HEK293 (cell line): ENCODE data around the gene C14orf132.

Experiments used
- CTCF ChIA-PET: fragments of 350-600 bp; formaldehyde crosslinking; extraction: SDS; loops from one replicate; lab custom pipeline; 2021; ENCODE audit warnings: antibody characterized with exemption; lab: Yijun Ruan, JAX
- POLR2A ChIA-PET: fragments of 300-600 bp; formaldehyde crosslinking; extraction: SDS; loops from one replicate; lab custom pipeline; 2020; ENCODE audit warnings: antibody characterized with exemption, inconsistent platforms; lab: Yijun Ruan, JAX
- H3K27ac ChIP-seq: fragments of 200-500 bp; sonication (Bioruptor generic); 2 replicates; pipeline ENCODE4 v1.5.1; 2014; ENCODE audit warnings: low read depth, low read length, control low read depth, inconsistent platforms; ENCODE audit errors: extremely low read depth
- H3K36me3 ChIP-seq, 2 experiments: fragments of 200-500 bp in 1 of 2; sonication (Bioruptor generic) in 1 of 2; 1 replicate in 1 of 2; 2 replicates in 1 of 2; pipeline ENCODE4 v1.5.1; 2014 to 2017; ENCODE audit warnings: inconsistent platforms in 2 of 2, low read length in 2 of 2; ENCODE audit not compliant: control insufficient read depth in 2 of 2, insufficient read depth in 1 of 2
- H3K4me1 ChIP-seq: fragments of 200-500 bp; sonication (Bioruptor generic); 2 replicates; pipeline ENCODE4 v1.5.1; 2014; ENCODE audit warnings: mild to moderate bottlenecking, low read length, inconsistent platforms; ENCODE audit not compliant: control insufficient read depth, insufficient read depth
- H3K4me3 ChIP-seq: 2 replicates; pipeline ENCODE4 v1.5.1; 2011; ENCODE audit warnings: low read depth, mild to moderate bottlenecking, control low read depth, low read length, moderate library complexity
- H3K9me3 ChIP-seq: fragments of 200-500 bp; sonication (Bioruptor generic); 2 replicates; pipeline ENCODE4 v1.5.1; 2014; ENCODE audit warnings: low read depth, low read length, inconsistent platforms; ENCODE audit not compliant: control insufficient read depth, insufficient read depth
- EGR2 ChIP-seq: fragments of 450-650 bp; formaldehyde crosslinking; IDR thresholded peaks from 2 replicates; pipeline ENCODE4 v1.5.1; 2016; ENCODE audit warnings: low read depth, missing biosample characterization, missing genetic modification characterization
- GLIS2 ChIP-seq: fragments of 450-650 bp; formaldehyde crosslinking; IDR thresholded peaks from 2 replicates; pipeline ENCODE4 v1.5.1; 2016; ENCODE audit warnings: missing biosample characterization, missing genetic modification characterization
- KLF1 ChIP-seq: fragments of 450-650 bp; formaldehyde crosslinking; IDR thresholded peaks from 2 replicates; pipeline ENCODE4 v1.5.1; 2016; ENCODE audit warnings: missing biosample characterization, missing genetic modification characterization
- KLF9 ChIP-seq: fragments of 450-650 bp; formaldehyde crosslinking; IDR thresholded peaks from 2 replicates; pipeline ENCODE4 v1.5.1; 2016; ENCODE audit warnings: missing biosample characterization, missing genetic modification characterization, low read depth
- SCRT2 ChIP-seq: fragments of 450-650 bp; formaldehyde crosslinking; IDR thresholded peaks from 2 replicates; pipeline ENCODE4 v1.5.1; 2016; ENCODE audit warnings: missing biosample characterization, missing genetic modification characterization
- SP2 ChIP-seq: fragments of 450-650 bp; formaldehyde crosslinking; IDR thresholded peaks from 2 replicates; pipeline ENCODE4 v1.5.1; 2016; ENCODE audit warnings: missing biosample characterization, missing genetic modification characterization
- SP7 ChIP-seq: fragments of 450-650 bp; formaldehyde crosslinking; IDR thresholded peaks from 2 replicates; pipeline ENCODE4 v1.5.1; 2016; ENCODE audit warnings: missing biosample characterization, missing genetic modification characterization
- WT1 ChIP-seq: fragments of 450-650 bp; formaldehyde crosslinking; IDR thresholded peaks from 2 replicates; pipeline ENCODE4 v1.5.1; 2016; ENCODE audit warnings: missing biosample characterization, missing genetic modification characterization
- ZBTB48 ChIP-seq: fragments of 450-650 bp; formaldehyde crosslinking; IDR thresholded peaks from 2 replicates; pipeline ENCODE4 v1.5.1; 2016; ENCODE audit warnings: missing biosample characterization, missing genetic modification characterization
- ZEB2 ChIP-seq: fragments of 450-650 bp; formaldehyde crosslinking; IDR thresholded peaks from 2 replicates; pipeline ENCODE4 v1.5.1; 2016; ENCODE audit warnings: missing biosample characterization, missing genetic modification characterization
- ZFHX2 ChIP-seq: fragments of 450-650 bp; formaldehyde crosslinking; conservative IDR thresholded peaks from 2 replicates; pipeline ENCODE4 v1.5.1; 2016; ENCODE audit warnings: missing biosample characterization, missing genetic modification characterization
- ZIC2 ChIP-seq: fragments of 450-650 bp; formaldehyde crosslinking; IDR thresholded peaks from 2 replicates; pipeline ENCODE4 v1.5.1; 2016; ENCODE audit warnings: missing biosample characterization, missing genetic modification characterization
- ZNF114 ChIP-seq: fragments of 450-650 bp; formaldehyde crosslinking; IDR thresholded peaks from 2 replicates; pipeline ENCODE4 v1.5.0; 2017; ENCODE audit warnings: missing biosample characterization, missing genetic modification characterization
- ZNF155 ChIP-seq: fragments of 450-650 bp; formaldehyde crosslinking; IDR thresholded peaks from 2 replicates; pipeline ENCODE4 v1.5.1; 2016; ENCODE audit warnings: missing biosample characterization, missing genetic modification characterization
- ZNF2 ChIP-seq: fragments of 450-650 bp; formaldehyde crosslinking; IDR thresholded peaks from 2 replicates; pipeline ENCODE4 v1.5.1; 2016; ENCODE audit warnings: missing biosample characterization, missing genetic modification characterization
- ZNF223 ChIP-seq: fragments of 450-650 bp; formaldehyde crosslinking; IDR thresholded peaks from 2 replicates; pipeline ENCODE4 v1.5.1; 2016; ENCODE audit warnings: missing biosample characterization, missing genetic modification characterization
- ZNF239 ChIP-seq: fragments of 450-650 bp; formaldehyde crosslinking; IDR thresholded peaks from 2 replicates; pipeline ENCODE4 v1.5.1; 2016; ENCODE audit warnings: missing biosample characterization, missing genetic modification characterization
- ZNF324 ChIP-seq: fragments of 450-650 bp; formaldehyde crosslinking; IDR thresholded peaks from 2 replicates; pipeline ENCODE4 v1.5.1; 2016; ENCODE audit warnings: missing biosample characterization, missing genetic modification characterization
- ZNF341 ChIP-seq: fragments of 450-650 bp; formaldehyde crosslinking; IDR thresholded peaks from 2 replicates; pipeline ENCODE4; 2016; ENCODE audit warnings: low read depth, missing biosample characterization, missing genetic modification characterization
- ZNF366 ChIP-seq: fragments of 450-650 bp; formaldehyde crosslinking; conservative IDR thresholded peaks from 2 replicates; pipeline ENCODE4 v1.5.1; 2016; ENCODE audit warnings: missing biosample characterization, missing genetic modification characterization
- ZNF394 ChIP-seq: fragments of 450-650 bp; formaldehyde crosslinking; IDR thresholded peaks from 2 replicates; pipeline ENCODE4 v1.5.1; 2016; ENCODE audit warnings: missing biosample characterization, missing genetic modification characterization, mild to moderate bottlenecking, moderate library complexity, borderline replicate concordance
- ZNF426 ChIP-seq: fragments of 450-650 bp; formaldehyde crosslinking; IDR thresholded peaks from 2 replicates; pipeline ENCODE4 v1.5.1; 2017; ENCODE audit warnings: missing biosample characterization, missing genetic modification characterization, mild to moderate bottlenecking, inconsistent platforms, moderate library complexity
- ZNF571 ChIP-seq: fragments of 450-650 bp; formaldehyde crosslinking; IDR thresholded peaks from 2 replicates; pipeline ENCODE4 v1.5.0; 2017; ENCODE audit warnings: missing biosample characterization, missing genetic modification characterization
- ZNF600 ChIP-seq: fragments of 450-650 bp; formaldehyde crosslinking; IDR thresholded peaks from 2 replicates; pipeline ENCODE4 v1.5.1; 2016; ENCODE audit warnings: missing biosample characterization, missing genetic modification characterization
- ZNF629 ChIP-seq: fragments of 450-650 bp; formaldehyde crosslinking; IDR thresholded peaks from 2 replicates; pipeline ENCODE4 v1.5.1; 2017; ENCODE audit warnings: missing biosample characterization, missing genetic modification characterization
- ZNF76 ChIP-seq: fragments of 450-650 bp; formaldehyde crosslinking; IDR thresholded peaks from 2 replicates; pipeline ENCODE4; 2016; ENCODE audit warnings: low read depth, missing biosample characterization, missing genetic modification characterization, borderline replicate concordance
- ZNF777 ChIP-seq: fragments of 450-650 bp; formaldehyde crosslinking; IDR thresholded peaks from 2 replicates; pipeline ENCODE4 v1.5.1; 2017; ENCODE audit warnings: missing biosample characterization, missing genetic modification characterization, borderline replicate concordance
- TF ChIP-seq, protein P1 (sequence below): fragments of 450-650 bp; formaldehyde crosslinking; IDR thresholded peaks from 2 replicates; pipeline ENCODE4 v1.5.1; 2016; ENCODE audit warnings: missing biosample characterization, missing genetic modification characterization
- TF ChIP-seq, protein P2 (sequence below): fragments of 450-650 bp; formaldehyde crosslinking; IDR thresholded peaks from 2 replicates; pipeline ENCODE4 v1.5.1; 2016; ENCODE audit warnings: missing biosample characterization, missing genetic modification characterization
- TF ChIP-seq, protein P3 (sequence below): fragments of 450-650 bp; formaldehyde crosslinking; IDR thresholded peaks from 2 replicates; pipeline ENCODE4 v1.5.1; 2016; ENCODE audit warnings: missing biosample characterization, missing genetic modification characterization
- TF ChIP-seq, protein P4 (sequence below): fragments of 450-650 bp; formaldehyde crosslinking; IDR thresholded peaks from 2 replicates; pipeline ENCODE4 v1.5.1; 2016; ENCODE audit warnings: missing biosample characterization, missing genetic modification characterization

C14orf132 gene

DNA sequence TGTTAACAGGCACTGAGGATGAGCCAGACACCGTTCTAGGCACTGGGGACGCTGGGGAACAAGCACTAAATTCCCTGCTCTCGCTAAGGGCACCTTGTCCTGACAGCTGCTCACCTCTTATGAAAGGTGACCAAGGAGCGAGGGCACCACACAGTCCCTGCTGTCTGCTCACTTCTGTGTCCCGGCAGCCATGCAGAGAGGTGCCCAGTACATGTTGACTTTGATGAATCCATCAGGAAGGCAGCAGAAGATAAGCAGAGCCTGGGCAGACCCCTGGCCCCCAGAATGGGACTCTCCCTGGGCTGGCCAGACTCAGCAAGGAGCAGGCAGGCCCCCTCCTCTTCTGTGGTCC lies 14.1 kb downstream of the C14orf132 start:
- H3K27ac ChIP-seq = no peak overlapping the region
- H3K4me3 ChIP-seq = no peak overlapping the region
- TF ChIP-seq ZNF155 (tag by site-specific recombination) = no peak
- TF ChIP-seq EGR2 (tag by site-specific recombination) = no peak
- no peak for TF ChIP-seq KLF1 (tag by site-specific recombination)
- no peak for TF ChIP-seq ZNF223 (tag by site-specific recombination)
- TF ChIP-seq, all 188 proteins: peak for 0
- no peaks in the 10 kb centered on the region for H3K4me1 ChIP-seq
- no peaks in the 10 kb centered on the region for H3K9me3 ChIP-seq
- H3K36me3 ChIP-seq = peaks cover 0 to 8% of the 10 kb centered on the region in 2 experiments; a peak in 2 of 3 replicates
- ChIA-PET CTCF (no interaction called here), POLR2A (interaction anchor here (0.9 kb wide), 1 partner anchor 12 kb away, joined by 3 read pairs; no protein-coding TSS in a partner anchor)

DNA sequence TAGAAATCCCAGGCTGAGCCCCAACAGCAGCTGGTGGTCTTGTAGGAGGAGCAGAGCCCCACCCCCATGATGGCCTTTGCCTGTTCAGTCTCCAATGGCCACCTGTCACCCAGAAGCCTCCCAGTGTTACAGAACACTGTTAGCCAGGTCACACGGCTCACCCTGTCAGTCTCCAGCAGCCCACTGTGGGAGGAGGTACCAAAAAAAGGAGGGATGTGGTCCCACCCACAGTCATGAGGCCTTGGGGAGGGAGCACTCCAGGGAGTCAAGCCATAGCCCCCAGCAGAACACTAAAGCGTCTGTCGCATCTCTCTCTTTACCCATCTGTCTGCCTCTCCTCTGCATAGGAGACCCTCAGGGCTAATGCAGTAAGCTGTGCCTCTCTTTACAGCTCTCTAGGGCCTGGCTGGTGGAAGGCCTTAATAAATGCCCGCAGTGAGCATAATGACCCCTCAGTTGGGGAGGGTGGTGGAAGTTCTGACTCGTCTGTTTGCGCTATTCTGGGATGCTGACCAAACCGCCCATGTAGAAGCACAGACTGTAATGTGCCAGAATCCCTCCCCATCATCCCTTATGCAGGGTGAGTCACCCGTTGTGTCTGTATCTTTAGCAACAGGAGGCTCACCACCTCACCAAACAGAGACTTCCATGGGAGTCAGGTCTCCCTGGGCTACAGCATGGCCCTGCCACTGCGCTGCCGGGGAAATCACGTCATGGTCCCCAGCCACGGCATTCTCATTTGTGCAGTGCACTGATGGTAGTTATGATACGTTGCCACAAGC lies 14.6 kb downstream of the C14orf132 start:
- Histone ChIP-seq H3K4me3 (no peak overlapping the region), H3K27ac (no peak overlapping the region), H3K36me3 (peaks cover 0 to 8% of the 10 kb centered on the region in 2 experiments; a peak in 1 of 3 replicates), H3K4me1 (no peaks in the 10 kb centered on the region), H3K9me3 (no peaks in the 10 kb centered on the region)
- POLR2A ChIA-PET = interaction anchor here (0.9 kb wide), 1 partner anchor 11 kb away, joined by 3 read pairs; no protein-coding TSS in a partner anchor
- CTCF ChIA-PET = no interaction called here
- TF ChIP-seq, protein P1, sequence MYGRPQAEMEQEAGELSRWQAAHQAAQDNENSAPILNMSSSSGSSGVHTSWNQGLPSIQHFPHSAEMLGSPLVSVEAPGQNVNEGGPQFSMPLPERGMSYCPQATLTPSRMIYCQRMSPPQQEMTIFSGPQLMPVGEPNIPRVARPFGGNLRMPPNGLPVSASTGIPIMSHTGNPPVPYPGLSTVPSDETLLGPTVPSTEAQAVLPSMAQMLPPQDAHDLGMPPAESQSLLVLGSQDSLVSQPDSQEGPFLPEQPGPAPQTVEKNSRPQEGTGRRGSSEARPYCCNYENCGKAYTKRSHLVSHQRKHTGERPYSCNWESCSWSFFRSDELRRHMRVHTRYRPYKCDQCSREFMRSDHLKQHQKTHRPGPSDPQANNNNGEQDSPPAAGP (tag by site-specific recombination) = peak; percentile 94
- peak; percentile 74; the same call in 1 of the 2 replicates for TF ChIP-seq WT1 (tag by site-specific recombination)
- peak; percentile 33; the same call in 1 of the 2 replicates for TF ChIP-seq KLF1 (tag by site-specific recombination)
- TF ChIP-seq EGR2 (tag by site-specific recombination) = 0 out of 2 replicates have a peak, but pooled peaks have one; percentile 20
- TF ChIP-seq SP2 = 0 out of 2 replicates have a peak, but pooled peaks have one; percentile 15
- TF ChIP-seq ZBTB48 (tag by site-specific recombination) = peak; percentile 84
- no peak for TF ChIP-seq ZNF239 (tag by site-specific recombination)
- TF ChIP-seq ZNF600 = peak; percentile 99
- peak; percentile 55; the same call in 1 of the 2 replicates for TF ChIP-seq GLIS2 (tag by site-specific recombination)
- TF ChIP-seq ZNF394 (tag by site-specific recombination) = 0 out of 2 replicates have a peak, but pooled peaks have one; percentile 16
- TF ChIP-seq ZNF426 = no peak
- peak; percentile 48; the same call in 1 of the 2 replicates for TF ChIP-seq ZNF2
- no peak for TF ChIP-seq ZNF324 (tag by site-specific recombination)
- TF ChIP-seq SP7 (tag by site-specific recombination) = peak; percentile 87
- TF ChIP-seq ZNF76 = peak; percentile 32; the same call in 1 of the 2 replicates
- TF ChIP-seq, protein P2, sequence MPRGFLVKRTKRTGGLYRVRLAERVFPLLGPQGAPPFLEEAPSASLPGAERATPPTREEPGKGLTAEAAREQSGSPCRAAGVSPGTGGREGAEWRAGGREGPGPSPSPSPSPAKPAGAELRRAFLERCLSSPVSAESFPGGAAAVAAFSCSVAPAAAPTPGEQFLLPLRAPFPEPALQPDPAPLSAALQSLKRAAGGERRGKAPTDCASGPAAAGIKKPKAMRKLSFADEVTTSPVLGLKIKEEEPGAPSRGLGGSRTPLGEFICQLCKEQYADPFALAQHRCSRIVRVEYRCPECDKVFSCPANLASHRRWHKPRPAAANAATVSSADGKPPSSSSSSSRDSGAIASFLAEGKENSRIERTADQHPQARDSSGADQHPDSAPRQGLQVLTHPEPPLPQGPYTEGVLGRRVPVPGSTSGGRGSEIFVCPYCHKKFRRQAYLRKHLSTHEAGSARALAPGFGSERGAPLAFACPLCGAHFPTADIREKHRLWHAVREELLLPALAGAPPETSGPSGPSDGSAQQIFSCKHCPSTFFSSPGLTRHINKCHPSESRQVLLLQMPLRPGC = 0 out of 2 replicates have a peak, but pooled peaks have one; percentile 45
- TF ChIP-seq, protein P3, sequence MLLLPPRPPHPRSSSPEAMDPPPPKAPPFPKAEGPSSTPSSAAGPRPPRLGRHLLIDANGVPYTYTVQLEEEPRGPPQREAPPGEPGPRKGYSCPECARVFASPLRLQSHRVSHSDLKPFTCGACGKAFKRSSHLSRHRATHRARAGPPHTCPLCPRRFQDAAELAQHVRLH (tag by site-specific recombination) = no peak
- TF ChIP-seq, protein P4, sequence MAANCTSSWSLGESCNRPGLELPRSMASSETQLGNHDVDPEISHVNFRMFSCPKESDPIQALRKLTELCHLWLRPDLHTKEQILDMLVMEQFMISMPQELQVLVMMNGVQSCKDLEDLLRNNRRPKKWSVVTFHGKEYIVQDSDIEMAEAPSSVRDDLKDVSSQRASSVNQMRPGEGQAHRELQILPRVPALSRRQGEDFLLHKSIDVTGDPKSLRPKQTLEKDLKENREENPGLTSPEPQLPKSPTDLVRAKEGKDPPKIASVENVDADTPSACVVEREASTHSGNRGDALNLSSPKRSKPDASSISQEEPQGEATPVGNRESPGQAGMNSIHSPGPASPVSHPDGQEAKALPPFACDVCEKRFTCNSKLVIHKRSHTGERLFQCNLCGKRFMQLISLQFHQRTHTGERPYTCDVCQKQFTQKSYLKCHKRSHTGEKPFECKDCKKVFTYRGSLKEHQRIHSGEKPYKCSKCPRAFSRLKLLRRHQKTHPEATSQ (tag by site-specific recombination) = no peak
- no peak for TF ChIP-seq ZNF571 (tag by site-specific recombination)
- peak; percentile 62 for TF ChIP-seq ZFHX2 (tag by site-specific recombination)
- TF ChIP-seq ZNF366 (tag by site-specific recombination) = peak; percentile 64
- TF ChIP-seq ZNF777 (tag by site-specific recombination) = no peak
- TF ChIP-seq ZNF341 = peak; percentile 86
- TF ChIP-seq ZIC2 = peak; percentile 91
- peak; percentile 48; the same call in 1 of the 2 replicates for TF ChIP-seq ZNF629 (tag by site-specific recombination)
- peak; percentile 56 for TF ChIP-seq ZEB2
- no peak for TF ChIP-seq ZNF114
- peak; percentile 89 for TF ChIP-seq SCRT2
- no peak for TF ChIP-seq KLF9
